ENCODE measurements around the gene MORN5.

Gene MORN5

DNA sequence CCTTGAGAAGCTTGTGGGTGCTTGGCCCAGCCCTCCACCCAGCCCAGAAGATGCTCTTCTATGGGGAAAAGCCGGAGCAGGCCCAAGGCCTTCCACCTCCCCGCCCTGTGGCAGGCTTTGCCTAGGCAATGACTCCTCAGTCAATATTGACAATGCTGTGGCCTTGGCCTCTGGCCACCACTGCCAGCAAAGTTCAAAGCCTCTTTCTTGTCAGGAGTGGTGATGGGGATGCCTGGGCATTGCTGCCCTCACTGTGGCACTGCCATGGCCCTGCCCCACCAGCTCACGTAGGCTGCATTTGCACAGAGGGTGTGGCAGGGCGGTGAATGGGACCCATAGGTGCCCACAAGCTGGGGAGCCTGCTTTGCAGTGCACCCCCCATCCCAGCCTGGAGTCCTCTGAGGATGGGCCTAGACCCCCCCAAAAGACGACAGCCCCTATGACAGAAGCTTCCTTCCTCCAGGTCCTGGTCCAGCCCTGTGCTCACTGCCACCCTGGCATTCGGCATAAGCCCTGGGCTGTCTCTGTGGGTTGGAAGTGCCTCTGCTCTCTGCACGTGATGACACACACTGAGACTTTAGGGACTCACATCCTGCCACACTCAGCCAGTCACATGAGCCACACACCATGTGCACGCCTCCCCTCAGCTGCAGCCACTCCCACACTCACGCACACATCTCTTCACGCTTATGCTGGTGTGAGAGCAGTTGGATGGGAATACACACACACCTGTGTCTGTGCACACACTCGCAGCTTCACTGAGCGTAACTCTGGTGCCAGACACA, 31.1 kb downstream of the MORN5 start:
- TF ChIP-seq, protein P1, sequence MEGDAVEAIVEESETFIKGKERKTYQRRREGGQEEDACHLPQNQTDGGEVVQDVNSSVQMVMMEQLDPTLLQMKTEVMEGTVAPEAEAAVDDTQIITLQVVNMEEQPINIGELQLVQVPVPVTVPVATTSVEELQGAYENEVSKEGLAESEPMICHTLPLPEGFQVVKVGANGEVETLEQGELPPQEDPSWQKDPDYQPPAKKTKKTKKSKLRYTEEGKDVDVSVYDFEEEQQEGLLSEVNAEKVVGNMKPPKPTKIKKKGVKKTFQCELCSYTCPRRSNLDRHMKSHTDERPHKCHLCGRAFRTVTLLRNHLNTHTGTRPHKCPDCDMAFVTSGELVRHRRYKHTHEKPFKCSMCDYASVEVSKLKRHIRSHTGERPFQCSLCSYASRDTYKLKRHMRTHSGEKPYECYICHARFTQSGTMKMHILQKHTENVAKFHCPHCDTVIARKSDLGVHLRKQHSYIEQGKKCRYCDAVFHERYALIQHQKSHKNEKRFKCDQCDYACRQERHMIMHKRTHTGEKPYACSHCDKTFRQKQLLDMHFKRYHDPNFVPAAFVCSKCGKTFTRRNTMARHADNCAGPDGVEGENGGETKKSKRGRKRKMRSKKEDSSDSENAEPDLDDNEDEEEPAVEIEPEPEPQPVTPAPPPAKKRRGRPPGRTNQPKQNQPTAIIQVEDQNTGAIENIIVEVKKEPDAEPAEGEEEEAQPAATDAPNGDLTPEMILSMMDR (IDR thresholded peaks at IDR 0.05; ENCODE audit: low read depth, low read length): no peak
- no peak for DNase-seq
- Histone ChIP-seq H3K27ac (no peak overlapping the region), H3K4me3 (ENCODE audit: low read depth, low read length) (no peak overlapping the region), H3K27me3 (ENCODE audit: insufficient read depth, low read depth, severe bottlenecking) (no peaks in the 10 kb centered on the region), H3K9me3 (ENCODE audit: severe bottlenecking) (no peaks in the 10 kb centered on the region), H3K36me3 (no peaks in the 10 kb centered on the region)

DNA sequence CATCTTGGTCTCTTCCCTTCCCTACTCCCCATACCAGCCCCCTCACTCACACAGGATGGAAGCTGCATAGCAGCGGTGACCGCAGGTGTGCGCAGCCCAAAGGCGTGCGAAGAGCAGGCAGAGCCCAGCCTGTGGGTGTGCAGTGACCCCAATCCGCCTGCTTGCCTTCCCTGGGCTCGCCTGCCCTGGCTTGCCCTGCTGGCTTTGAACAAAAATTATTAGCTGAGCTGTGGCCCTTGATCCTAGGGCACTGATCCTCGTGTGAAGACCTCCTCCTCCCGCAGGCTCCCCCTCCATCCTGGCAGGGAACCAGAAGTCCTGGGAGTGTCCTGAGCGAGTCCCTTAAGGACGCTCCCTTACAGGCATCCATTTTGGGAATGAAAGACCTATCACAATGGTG, 31.9 kb downstream of the MORN5 start:
- no peaks in the 10 kb centered on the region for H3K36me3 ChIP-seq
- DNase-seq: peak; percentile 21
- no peaks in the 10 kb centered on the region for H3K27me3 ChIP-seq (ENCODE audit: insufficient read depth, low read depth, severe bottlenecking)
- no peak overlapping the region for H3K27ac ChIP-seq
- H3K4me3 ChIP-seq (ENCODE audit: low read depth, low read length): no peak overlapping the region
- TF ChIP-seq, protein P1 (IDR thresholded peaks at IDR 0.05; ENCODE audit: low read depth, low read length): no peak
- H3K9me3 ChIP-seq (ENCODE audit: severe bottlenecking): no peaks in the 10 kb centered on the region

DNA sequence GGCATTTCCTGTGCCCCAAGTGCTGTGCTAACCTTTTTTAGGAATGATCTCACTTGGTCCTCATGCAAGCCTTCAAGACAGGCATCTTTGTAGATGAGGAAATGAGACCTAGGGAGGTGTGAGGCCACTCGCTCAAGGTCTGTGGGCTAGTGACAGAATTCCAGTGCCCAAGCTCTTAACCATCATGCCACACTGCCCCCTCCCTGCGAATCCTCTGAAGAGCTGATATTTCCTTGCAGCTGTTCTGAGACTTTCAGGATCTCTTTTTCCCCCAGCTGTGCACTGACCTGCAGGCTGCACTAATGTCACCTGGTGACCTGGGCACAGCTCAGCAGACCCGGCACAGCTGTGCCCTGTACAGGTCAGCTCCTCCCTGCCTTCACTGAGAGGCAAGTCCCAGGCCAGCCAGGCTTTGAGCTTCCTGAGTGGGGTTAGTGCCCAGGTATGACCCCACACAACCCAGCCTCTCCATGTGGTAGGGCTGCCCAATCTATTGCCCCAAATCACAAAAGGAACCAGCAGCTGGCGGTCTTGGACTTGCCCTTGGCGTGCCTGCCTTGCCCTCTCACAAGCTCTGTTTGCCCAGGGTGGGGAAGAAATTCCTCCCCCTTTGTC, 32.7 kb downstream of the MORN5 start:
- TF ChIP-seq, protein P1 (IDR thresholded peaks at IDR 0.05; ENCODE audit: low read depth, low read length): no peak
- Histone ChIP-seq H3K4me3 (ENCODE audit: low read depth, low read length) (no peak overlapping the region), H3K9me3 (ENCODE audit: severe bottlenecking) (no peaks in the 10 kb centered on the region), H3K27ac (no peak overlapping the region), H3K36me3 (no peaks in the 10 kb centered on the region), H3K27me3 (ENCODE audit: insufficient read depth, low read depth, severe bottlenecking) (no peaks in the 10 kb centered on the region)
- DNase-seq: no peak

DNA sequence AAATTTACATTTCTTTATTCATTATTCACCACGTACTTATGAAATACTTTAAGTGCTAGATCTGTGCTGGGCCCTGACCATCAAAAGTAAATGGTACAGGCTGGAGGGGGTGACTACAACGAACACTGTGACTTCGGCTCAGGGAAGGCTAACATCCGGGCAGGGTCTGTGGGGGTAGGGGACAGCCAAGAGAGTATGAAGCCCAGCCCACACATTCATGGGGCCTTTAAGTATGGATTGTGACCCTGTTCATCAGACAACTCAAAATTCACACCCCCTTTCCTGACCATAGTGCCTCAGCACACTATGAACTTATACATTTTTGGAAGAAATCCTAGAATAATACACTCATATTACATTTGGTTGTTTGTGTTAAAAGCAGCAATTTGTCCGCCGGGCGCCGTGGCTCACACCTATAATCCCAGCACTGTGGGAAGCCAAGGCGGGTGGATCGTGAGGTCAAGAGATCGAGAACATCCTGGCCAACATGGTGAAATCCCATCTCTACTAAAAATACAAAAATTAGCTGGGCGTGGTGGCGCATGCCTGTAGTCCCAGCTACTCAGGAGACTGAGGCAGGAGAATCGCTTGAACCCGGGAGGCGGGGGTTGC, 33.3 kb downstream of the MORN5 start:
- TF ChIP-seq, protein P1 (IDR thresholded peaks at IDR 0.05; ENCODE audit: low read depth, low read length): no peak

DNA sequence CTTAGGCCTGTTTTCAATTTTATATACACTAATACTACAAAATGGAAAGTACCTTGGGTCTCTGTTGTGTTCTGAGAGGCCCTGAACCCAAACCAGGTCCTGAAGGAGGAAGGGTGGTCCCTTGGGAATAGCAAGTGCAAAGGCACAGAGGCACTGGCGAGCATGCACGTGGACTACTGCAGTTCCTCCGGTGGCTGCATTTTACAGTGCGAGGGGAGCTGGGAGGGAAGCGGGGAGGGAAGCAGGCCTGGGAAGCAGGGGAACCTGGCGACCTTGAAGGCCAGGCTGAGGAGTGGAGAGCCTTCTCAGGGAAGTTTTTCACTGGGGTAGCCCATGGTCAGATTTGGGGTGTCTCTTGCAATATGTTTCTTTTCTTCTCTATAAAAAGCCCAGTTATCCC, 33.9 kb downstream of the MORN5 start:
- no peak overlapping the region for H3K27ac ChIP-seq
- no peaks in the 10 kb centered on the region for H3K27me3 ChIP-seq (ENCODE audit: insufficient read depth, low read depth, severe bottlenecking)
- no peak for DNase-seq
- no peaks in the 10 kb centered on the region for H3K9me3 ChIP-seq (ENCODE audit: severe bottlenecking)
- TF ChIP-seq, protein P1 (IDR thresholded peaks at IDR 0.05; ENCODE audit: low read depth, low read length): no peak
- no peaks in the 10 kb centered on the region for H3K36me3 ChIP-seq
- no peak overlapping the region for H3K4me3 ChIP-seq (ENCODE audit: low read depth, low read length)

More for the DNA sequence above, 33.3 kb downstream of the MORN5 start:
- no peak overlapping the region for H3K4me3 ChIP-seq (ENCODE audit: low read depth, low read length)
- H3K36me3 ChIP-seq: no peaks in the 10 kb centered on the region
- H3K27ac ChIP-seq: no peak overlapping the region
- H3K27me3 ChIP-seq (ENCODE audit: insufficient read depth, low read depth, severe bottlenecking): no peaks in the 10 kb centered on the region
- no peaks in the 10 kb centered on the region for H3K9me3 ChIP-seq (ENCODE audit: severe bottlenecking)
- DNase-seq: no peak
